Transverse colon (tissue), 4 donors: ENCODE data around the gene GRM8. TPM values are rescaled to one million over a fixed set of nuclear protein-coding genes. Genes with fewer than 3 reads are reported as not detected.

ENCODE experiments used
- DNase-seq: peaks from one replicate; pipeline ENCODE4 v3.0.0-alpha.2; 2019
- H3K27ac ChIP-seq, 4 donors: fragments of 200-600 bp; sonication (generic); 2 replicates each; pipeline ENCODE4 v1.5.1; 2016 to 2018; ENCODE audit warnings: inconsistent platforms in 4 of 4
- H3K27me3 ChIP-seq: fragments of 200-600 bp; sonication (generic); 2 replicates; pipeline ENCODE4 v1.5.1; 2017; ENCODE audit warnings: inconsistent platforms
- H3K36me3 ChIP-seq, 4 donors: fragments of 200-600 bp; sonication (generic); 2 replicates each; pipeline ENCODE4 v1.5.1; 2017 to 2019; ENCODE audit warnings: inconsistent platforms in 4 of 4
- H3K4me1 ChIP-seq, 4 donors: fragments of 200-600 bp; sonication (generic); 2 replicates each; pipeline ENCODE4 v1.5.1; 2017 to 2020; ENCODE audit warnings: inconsistent platforms in 4 of 4
- H3K4me3 ChIP-seq, 4 donors: fragments of 200-600 bp; sonication (generic); 1 replicate in 1 of 4; 2 replicates in 3 of 4; pipeline versions ENCODE4 v1.5.1 to v1.6.1; 2017 to 2019; ENCODE audit warnings: inconsistent platforms in 4 of 4
- H3K9me3 ChIP-seq, 2 donors: fragments of 200-600 bp; sonication (generic); 2 replicates each; pipeline ENCODE4 v1.5.1; 2017 to 2019; ENCODE audit warnings: inconsistent platforms in 2 of 2
- CTCF ChIP-seq, 5 experiments: fragments of 200-600 bp in 3 of 5; fragments of 450-650 bp in 2 of 5; sonication (generic) in 3 of 5; IDR thresholded peaks; 1 replicate in 2 of 5; 2 replicates in 3 of 5; pipeline ENCODE4 v1.5.1; 2016 to 2017; ENCODE audit warnings: antibody characterized with exemption in 5 of 5, inconsistent platforms in 3 of 5, mild to moderate bottlenecking in 2 of 5, moderate library complexity in 1 of 5
- EP300 ChIP-seq: sonication (generic); formaldehyde crosslinking; IDR thresholded peaks from one replicate; pipeline ENCODE4 v1.6.1; 2017; ENCODE audit warnings: antibody characterized with exemption, low read depth
- POLR2A ChIP-seq: fragments of 450-650 bp; IDR thresholded peaks from one replicate; pipeline ENCODE4 v1.6.1; 2016; ENCODE audit warnings: antibody characterized with exemption, mild to moderate bottlenecking, moderate library complexity
- POLR2AphosphoS5 ChIP-seq, 3 donors: sonication (generic); formaldehyde crosslinking; IDR thresholded peaks; one replicate each; pipeline ENCODE4 v1.6.1; 2016; ENCODE audit warnings: antibody characterized with exemption in 3 of 3
- WGBS, 2 donors: methylation state at CpG; one replicate each; pipeline ENCODE4 v1.1.5; 2018; ENCODE audit warnings: low coverage in 1 of 2; 5-methylcytosine and 5-hydroxymethylcytosine counted together
- in situ Hi-C, 4 donors: fragments of 200-750 bp; cut with MboI; loops; one replicate each; pipeline versions ENCODE4 v1.15.0 to v1.15.1; 2017; ENCODE audit warnings: low sequenced_read_pairs in 3 of 4, low pct_ligation_motif_present in 1 of 4, low pct_unique_long_range_greater_than_20kb in 1 of 4
- intact Hi-C: fragments of 100-400 bp; cut with DNase I; formaldehyde crosslinking; loops from one replicate; pipeline ENCODE4 v1.15.1; 2023; ENCODE audit warnings: low total_unique reads
- total RNA-seq, 4 donors: library from RNA; depleted of rRNA; stranded (reverse); fragments of >200 nt; gene quantifications; one replicate each; pipeline ENCODE4 v1.1.0, GENCODE V29; 2016

The GRM8 gene
- total RNA-seq, 4 donors from 2014 or later = 0.68 to 9.7 (median 2.9) TPM

GRCh38 chr7:126778101-126778500 is 474.6 kb downstream of the GRM8 start:
- H3K9me3 ChIP-seq = no peaks in the 10 kb centered on the region
- DNase-seq = no peak
- H3K4me3 ChIP-seq = no peak overlapping the region
- no peaks in the 10 kb centered on the region for H3K36me3 ChIP-seq
- in situ Hi-C loops = no loop called here
- intact Hi-C loops = no loop called here
- TF ChIP-seq POLR2AphosphoS5 (IDR thresholded peaks at IDR 0.05) = no peak
- TF ChIP-seq CTCF (IDR thresholded peaks at IDR 0.05) = no peak
- TF ChIP-seq EP300 = no peak
- TF ChIP-seq POLR2A = no peak
- WGBS, 2 donors = 88 to 92% methylated on average over 1 of the region's 1 CpG
- H3K27me3 ChIP-seq = no peaks in the 10 kb centered on the region
- no peaks in the 10 kb centered on the region for H3K4me1 ChIP-seq
- H3K27ac ChIP-seq = no peak overlapping the region

- no peaks in the 10 kb centered on the region for H3K4me1 ChIP-seq
- no peaks in the 10 kb centered on the region for H3K27me3 ChIP-seq
- H3K27ac ChIP-seq = no peak overlapping the region
- TF ChIP-seq POLR2AphosphoS5 (IDR thresholded peaks at IDR 0.05) (no peak), POLR2A (no peak), CTCF (IDR thresholded peaks at IDR 0.05) (no peak), EP300 (no peak)
- H3K9me3 ChIP-seq = no peaks in the 10 kb centered on the region
- 77 to 92% methylated on average over 3 of the region's 3 CpGs for WGBS, 2 donors
- intact Hi-C loops (no loop called here), in situ Hi-C loops (no loop called here)
- no peaks in the 10 kb centered on the region for H3K36me3 ChIP-seq
- no peak for DNase-seq
- H3K4me3 ChIP-seq = no peak overlapping the region
These were observed 476.2 kb downstream of the GRM8 start for GRCh38 chr7:126776498-126776897.

- no peaks in the 10 kb centered on the region for H3K27me3 ChIP-seq
- in situ Hi-C loops (no loop called here), intact Hi-C loops (no loop called here)
- no peak for DNase-seq
- TF ChIP-seq POLR2A (no peak), EP300 (no peak), POLR2AphosphoS5 (IDR thresholded peaks at IDR 0.05) (no peak), CTCF (IDR thresholded peaks at IDR 0.05) (no peak)
- WGBS, 2 donors = 77 to 82% methylated on average over 3 of the region's 3 CpGs
- H3K9me3 ChIP-seq = no peaks in the 10 kb centered on the region
- no peak overlapping the region for H3K27ac ChIP-seq
- no peaks in the 10 kb centered on the region for H3K4me1 ChIP-seq
- no peaks in the 10 kb centered on the region for H3K36me3 ChIP-seq
- no peak overlapping the region for H3K4me3 ChIP-seq
These were observed 478.7 kb downstream of the GRM8 start for GRCh38 chr7:126774077-126774476.

GRCh38 chr7:126768836-126769235 is 483.9 kb downstream of the GRM8 start:
- H3K27ac ChIP-seq = no peak overlapping the region
- in situ Hi-C loops = no loop called here
- TF ChIP-seq POLR2AphosphoS5 (IDR thresholded peaks at IDR 0.05) = no peak
- no peak for TF ChIP-seq CTCF (IDR thresholded peaks at IDR 0.05)
- no peak for TF ChIP-seq EP300
- TF ChIP-seq POLR2A = no peak
- 71 to 79% methylated on average over 5 of the region's 5 CpGs for WGBS, 2 donors
- no peaks in the 10 kb centered on the region for H3K36me3 ChIP-seq
- intact Hi-C loops = no loop called here
- no peaks in the 10 kb centered on the region for H3K9me3 ChIP-seq
- H3K4me3 ChIP-seq = no peak overlapping the region
- H3K27me3 ChIP-seq = no peaks in the 10 kb centered on the region
- H3K4me1 ChIP-seq = no peaks in the 10 kb centered on the region
- DNase-seq = no peak
